H1 (cell line): ENCODE results near the gene CDK7. TPM values are rescaled to one million over a fixed set of nuclear protein-coding genes. Genes with fewer than 3 reads are reported as not detected.

ENCODE experiments used
- CTCF ChIA-PET: fragments of 300-600 bp; sonication (Branson Sonifier 250); formaldehyde crosslinking; loops from one replicate; lab custom pipeline; 2021; ENCODE audit not compliant: partially characterized antibody; lab: Charles Lee
- POLR2A ChIA-PET: fragments of 300-600 bp; sonication (Branson Sonifier 250); formaldehyde crosslinking; loops from one replicate; lab custom pipeline; 2021; ENCODE audit warnings: inconsistent platforms; ENCODE audit not compliant: partially characterized antibody; lab: Charles Lee
- DNase-seq, 2 experiments: peaks; one replicate each; pipeline versions ENCODE4 v3.0.0 to v3.0.0-alpha.2; 2010 to 2022; ENCODE audit warnings: low spot score in 2 of 2, low read depth in 1 of 2, mixed read lengths in 1 of 2
- FAIRE-seq: peaks from 2 replicates; lab custom pipeline; 2011; peaks lifted over from hg19 to GRCh38; lab: Jason Lieb, UNC
- H2AFZ ChIP-seq: 2 replicates; pipeline ENCODE4 v1.8.1; 2012; ENCODE audit warnings: low read length, inconsistent platforms
- H2AK5ac ChIP-seq: 2 replicates; pipeline ENCODE4 v1.6.1; 2013; ENCODE audit warnings: low read depth, low read length
- H2BK120ac ChIP-seq: replicated peaks from 2 replicates; pipeline ENCODE3; 2013; ENCODE audit warnings: low read depth, low read length, inconsistent platforms
- H2BK12ac ChIP-seq: 2 replicates; pipeline ENCODE4 v1.6.1; 2013; ENCODE audit warnings: low read depth, low read length
- H2BK15ac ChIP-seq: 2 replicates; pipeline ENCODE4 v1.6.1; 2013; ENCODE audit warnings: low read length
- H2BK20ac ChIP-seq: 2 replicates; pipeline ENCODE4 v1.6.1; 2013; ENCODE audit warnings: low read length
- H2BK5ac ChIP-seq: 2 replicates; pipeline ENCODE4 v1.6.1; 2013; ENCODE audit warnings: low read depth, low read length
- H3K14ac ChIP-seq: 2 replicates; pipeline ENCODE4 v1.6.1; 2013; ENCODE audit warnings: inconsistent platforms; ENCODE audit not compliant: insufficient read length
- H3K18ac ChIP-seq: 2 replicates; pipeline ENCODE4 v1.6.1; 2013; ENCODE audit warnings: low read length; ENCODE audit errors: extremely low read depth
- H3K23ac ChIP-seq: 2 replicates; pipeline ENCODE4 v1.6.1; 2013; ENCODE audit warnings: inconsistent platforms; ENCODE audit not compliant: insufficient read length
- H3K23me2 ChIP-seq: 2 replicates; pipeline ENCODE4 v1.6.1; 2013; ENCODE audit warnings: low read depth, low read length
- H3K27ac ChIP-seq: 2 replicates; pipeline ENCODE4 v1.6.1; 2011; ENCODE audit warnings: low read depth, low read length, inconsistent platforms
- H3K27me3 ChIP-seq, 4 experiments: replicated peaks in 1 of 4; 1 replicate in 1 of 4; 2 replicates in 3 of 4; pipeline versions ENCODE4 v1.6.1 to v1.8.1; 2011 to 2013; ENCODE audit warnings: low read length in 3 of 4, mild to moderate bottlenecking in 3 of 4, inconsistent platforms in 2 of 4, mixed read lengths in 2 of 4, moderate library complexity in 1 of 4; ENCODE audit not compliant: control insufficient read depth in 3 of 4, insufficient read depth in 3 of 4; ENCODE audit errors: extremely low read depth in 1 of 4
- H3K36me3 ChIP-seq, 4 experiments: 2 replicates each; pipeline versions ENCODE4 v1.6.1 to v1.8.1; 2011 to 2013; ENCODE audit warnings: mild to moderate bottlenecking in 4 of 4, low read length in 3 of 4, moderate library complexity in 2 of 4, control low read depth in 1 of 4, inconsistent platforms in 1 of 4; ENCODE audit not compliant: insufficient read depth in 4 of 4, control insufficient read depth in 2 of 4
- H3K4ac ChIP-seq: replicated peaks from 2 replicates; pipeline ENCODE3; 2013; ENCODE audit warnings: low read length, low read depth, mixed read lengths, inconsistent platforms; ENCODE audit not compliant: insufficient read length
- H3K4me1 ChIP-seq, 4 experiments: replicated peaks in 1 of 4; 1 replicate in 1 of 4; 2 replicates in 3 of 4; pipeline versions ENCODE4 v1.6.1 to v1.8.1; 2011 to 2013; ENCODE audit warnings: low read length in 3 of 4, inconsistent platforms in 2 of 4, mixed read lengths in 1 of 4; ENCODE audit not compliant: insufficient read depth in 4 of 4, control insufficient read depth in 3 of 4
- H3K4me2 ChIP-seq, 2 experiments: 2 replicates each; pipeline versions ENCODE4 v1.6.1 to v1.8.1; 2011 to 2013; ENCODE audit warnings: low read depth in 2 of 2, low read length in 2 of 2, control low read depth in 1 of 2, inconsistent platforms in 1 of 2, mild to moderate bottlenecking in 1 of 2; ENCODE audit not compliant: insufficient read depth in 1 of 2
- H3K4me3 ChIP-seq, 4 experiments: fragments of 200-600, 300-600 bp in 1 of 4; sonication (generic), shearing (Covaris generic), sonication (Bioruptor Twin) in 1 of 4; 2 replicates each; pipeline versions ENCODE4 v1.5.1 to v1.8.1; 2011 to 2016; ENCODE audit warnings: low read length in 4 of 4, low read depth in 3 of 4, control low read depth in 2 of 4, inconsistent platforms in 2 of 4, mild to moderate bottlenecking in 2 of 4, mixed read lengths in 1 of 4, moderate library complexity in 1 of 4; ENCODE audit not compliant: insufficient read depth in 2 of 4; ENCODE audit errors: extremely low read depth in 1 of 4
- H3K56ac ChIP-seq: replicated peaks from 2 replicates; pipeline ENCODE3; 2013; ENCODE audit warnings: low read depth, mild to moderate bottlenecking, mixed read lengths, low read length, inconsistent platforms; ENCODE audit not compliant: insufficient read length
- H3K79me1 ChIP-seq: 2 replicates; pipeline ENCODE4 v1.6.1; 2013; ENCODE audit warnings: low read depth, low read length, control low read depth
- H3K79me2 ChIP-seq, 2 experiments: 2 replicates each; pipeline versions ENCODE4 v1.6.1 to v1.8.1; 2012 to 2013; ENCODE audit warnings: low read length in 2 of 2, mild to moderate bottlenecking in 2 of 2, inconsistent platforms in 1 of 2; ENCODE audit not compliant: insufficient read depth in 2 of 2, control insufficient read depth in 1 of 2
- H3K9ac ChIP-seq, 4 experiments: replicated peaks in 1 of 4; 1 replicate in 1 of 4; 2 replicates in 3 of 4; pipeline versions ENCODE4 v1.6.1 to v1.8.1; 2011 to 2013; ENCODE audit warnings: low read depth in 3 of 4, low read length in 3 of 4, control low read depth in 2 of 4, mild to moderate bottlenecking in 2 of 4, moderate library complexity in 2 of 4, inconsistent platforms in 1 of 4; ENCODE audit errors: extremely low read depth in 1 of 4
- H3K9me3 ChIP-seq, 2 experiments: 2 replicates each; pipeline versions ENCODE4 v1.6.1 to v1.8.1; 2012 to 2013; ENCODE audit warnings: mild to moderate bottlenecking in 2 of 2, moderate library complexity in 2 of 2, control low read depth in 1 of 2, inconsistent platforms in 1 of 2, low read depth in 1 of 2, low read length in 1 of 2, mixed read lengths in 1 of 2; ENCODE audit not compliant: insufficient read depth in 2 of 2
- H4K20me1 ChIP-seq, 2 experiments: replicated peaks in 1 of 2; 2 replicates each; pipeline versions ENCODE3 to v1.8.1; 2011 to 2013; ENCODE audit warnings: inconsistent platforms in 2 of 2, low read length in 2 of 2, mild to moderate bottlenecking in 1 of 2; ENCODE audit not compliant: insufficient read depth in 2 of 2, control insufficient read depth in 1 of 2
- H4K5ac ChIP-seq: 2 replicates; pipeline ENCODE4 v1.6.1; 2013; ENCODE audit warnings: low read length, low read depth, mixed read lengths, inconsistent platforms; ENCODE audit not compliant: insufficient read length
- H4K8ac ChIP-seq: 2 replicates; pipeline ENCODE4 v1.8.0; 2013; ENCODE audit warnings: mild to moderate bottlenecking, moderate library complexity, low read length, inconsistent platforms; ENCODE audit not compliant: insufficient read depth; ENCODE audit errors: extremely low read depth
- H4K91ac ChIP-seq: replicated peaks from 2 replicates; pipeline ENCODE3; 2013; ENCODE audit warnings: low read length, mixed read lengths, inconsistent platforms; ENCODE audit not compliant: insufficient read length
- BACH1 ChIP-seq: IDR thresholded peaks from 2 replicates; pipeline ENCODE4 v1.6.1; 2012; ENCODE audit warnings: low read length, improper control_type of control experiment
- CREB1 ChIP-seq: IDR thresholded peaks from 2 replicates; pipeline ENCODE4 v1.6.1; 2012; ENCODE audit warnings: inconsistent platforms
- FOSL1 ChIP-seq: IDR thresholded peaks from 2 replicates; pipeline ENCODE4 v1.6.1; 2011; ENCODE audit warnings: mild to moderate bottlenecking, low read depth, low read length, moderate library complexity; ENCODE audit not compliant: insufficient read depth
- HDAC6 ChIP-seq: IDR thresholded peaks from one replicate; pipeline ENCODE4 v1.7.1; 2012; ENCODE audit warnings: low read depth, mild to moderate bottlenecking, inconsistent platforms, low read length, moderate library complexity
- NANOG ChIP-seq: IDR thresholded peaks from 2 replicates; pipeline ENCODE4 v1.6.1; 2011; ENCODE audit warnings: low read length, low read depth, mild to moderate bottlenecking, inconsistent platforms; ENCODE audit not compliant: insufficient read depth, poor library complexity, severe bottlenecking
- POLR2AphosphoS5 ChIP-seq: IDR thresholded peaks from 2 replicates; pipeline ENCODE4 v1.6.1; 2011; ENCODE audit warnings: low read depth, low read length
- RNF2 ChIP-seq: fragments of 200-900, 300-1000 bp; sonication (generic); IDR thresholded peaks from 2 replicates; pipeline ENCODE4 v1.7.1; 2016; ENCODE audit warnings: borderline replicate concordance, low read depth, mild to moderate bottlenecking, antibody characterized with exemption, low read length; ENCODE audit not compliant: poor library complexity, severe bottlenecking; ENCODE audit errors: missing control alignments
- SIN3A ChIP-seq, 2 experiments: IDR thresholded peaks in 1 of 2; conservative IDR thresholded peaks in 1 of 2; 2 replicates each; pipeline ENCODE4 v1.6.1; 2011 to 2012; ENCODE audit warnings: low read length in 2 of 2, improper control_type of control experiment in 1 of 2, low read depth in 1 of 2, mild to moderate bottlenecking in 1 of 2
- SP1 ChIP-seq: IDR thresholded peaks from 2 replicates; pipeline ENCODE4 v1.6.1; 2011; ENCODE audit warnings: low read depth, low read length
- SP2 ChIP-seq: IDR thresholded peaks from 2 replicates; pipeline ENCODE4 v1.6.1; 2012; ENCODE audit warnings: mild to moderate bottlenecking, low read length, inconsistent platforms
- TBP ChIP-seq: IDR thresholded peaks from 2 replicates; pipeline ENCODE4 v1.6.1; 2011; ENCODE audit warnings: low read depth, low read length, improper control_type of control experiment
- TCF12 ChIP-seq: IDR thresholded peaks from 2 replicates; pipeline ENCODE4 v1.6.1; 2011; ENCODE audit warnings: low read depth, mild to moderate bottlenecking, low read length
- WGBS, 2 experiments: shearing (Covaris generic) in 1 of 2; methylation state at CpG; one replicate each; pipeline versions ENCODE4 v1.1.6 to v1.1.7; 2013 to 2015; ENCODE audit warnings: low lambda C conversion rate in 2 of 2, mixed read lengths in 2 of 2, inconsistent platforms in 1 of 2, low coverage in 1 of 2, missing lambda C conversion rate in 1 of 2; ENCODE audit not compliant: insufficient replicate concordance in 2 of 2, insufficient coverage in 1 of 2, insufficient read length in 1 of 2; ENCODE audit errors: extremely low coverage in 1 of 2, missing lambda C conversion rate in 1 of 2; 5-methylcytosine and 5-hydroxymethylcytosine counted together
- polyA plus RNA-seq, 7 experiments: library from polyadenylated mRNA; depleted of rRNA in 3 of 7; stranded (reverse) in 5 of 7; unstranded in 2 of 7; fragments of >200 nt in 5 of 7; fragments of 200-250 nt in 2 of 7; gene quantifications; 1 replicate in 5 of 7; 2 replicates in 1 of 7; 4 replicates in 1 of 7; pipeline versions ENCODE4 v1.2.1 to v1.2.3, GENCODE V29; 2011 to 2013; ENCODE audit warnings: missing spikeins in 2 of 7, mixed read lengths in 2 of 7
- total RNA-seq: library from RNA; stranded (reverse); fragmentation: NEBNext Ultra II Directional; extraction: Animal tissue kit (Norgen Biotek cat#: 25700); gene quantifications from 2 replicates; pipeline ENCODE4 v1.2.1, GENCODE V29; 2021

The CDK7 gene
- total and polyA plus RNA-seq, 2 of the 8 experiments (the other 6 are each of a cell fraction or from before 2014, with no cell fraction given) = 39.9 to 63.4 TPM

GRCh38 chr5:69245031-69245430 lies 10.3 kb downstream of the CDK7 start:
- Histone ChIP-seq H3K79me1 (no peaks in the 10 kb centered on the region; the same call in 1 of the 2 replicates), H3K56ac (no peak overlapping the region), H3K23me2 (no peaks in the 10 kb centered on the region), H2AK5ac (no peak overlapping the region), H3K27ac (no peak overlapping the region), H3K4me2 (no peak overlapping the region), H3K14ac (no peak overlapping the region), H4K8ac (no peak overlapping the region), H2BK20ac (no peak overlapping the region), H4K5ac (no peak overlapping the region), H3K9ac (no peak overlapping the region), H3K18ac (no peak overlapping the region), H3K79me2 (peaks cover 9 to 94% of the 10 kb centered on the region in 2 experiments), H3K9me3 (no peaks in the 10 kb centered on the region), H3K36me3 (peaks cover 0 to 6% (median under 1%) of the 10 kb centered on the region in 4 experiments; a peak in 3 of 8 replicates), H2BK12ac (no peak overlapping the region), H2BK120ac (no peak overlapping the region), H2BK5ac (no peak overlapping the region), H3K4ac (no peak overlapping the region), H3K27me3 (no peaks in the 10 kb centered on the region), H4K91ac (no peak overlapping the region), H2AFZ (no peak overlapping the region), H3K23ac (no peak overlapping the region), H4K20me1 (peaks cover 0 to 1% of the 10 kb centered on the region in 2 experiments), H2BK15ac (no peak overlapping the region), H3K4me1 (no peaks in the 10 kb centered on the region), H3K4me3 (no peak overlapping the region)
- 67 to 91% methylated on average over 1 to 3 of the region's 5 CpGs for WGBS, 2 experiments
- CTCF ChIA-PET = no interaction called here
- POLR2A ChIA-PET = interaction anchor here (0.8 kb wide), 1 partner anchor 55 kb away, joined by 3 read pairs; the partner anchor contains the start of gene CENPH
- no peak for DNase-seq
- FAIRE-seq = no peak
- TF ChIP-seq HDAC6 (no peak), FOSL1 (no peak), CREB1 (no peak), SP2 (no peak), NANOG (no peak), TCF12 (no peak), SP1 (no peak), POLR2AphosphoS5 (no peak), SIN3A (conservative IDR thresholded peaks at IDR 0.05 in 1 of 2, IDR thresholded peaks at IDR 0.05 in 1 of 2; ENCODE audit: low read depth in 1 of 2, low read length in 2 of 2) (no peak), RNF2 (no peak), BACH1 (no peak), TBP (no peak)
